ENCODE results near the gene TSPAN17.

GRCh38 chr5:176685010-176685409 is 37.7 kb downstream of the TSPAN17 start:
- TF ChIP-seq CTCF (IDR thresholded peaks at IDR 0.05 in 2 of 3, conservative IDR thresholded peaks at IDR 0.05 in 1 of 3; ENCODE audit: control insufficient read depth in 2 of 3, extremely low read depth in 1 of 3, insufficient read depth in 1 of 3, low read depth in 3 of 3, low read length in 3 of 3) (no peak), BRCA1 (IDR thresholded peaks at IDR 0.05; ENCODE audit: low read depth, low read length) (no peak), SIX5 (IDR thresholded peaks at IDR 0.05; ENCODE audit: low read depth, low read length, severe bottlenecking) (no peak), TCF12 (IDR thresholded peaks at IDR 0.05; ENCODE audit: low read depth, low read length) (no peak), MAX (IDR thresholded peaks at IDR 0.05; ENCODE audit: low read depth, low read length) (no peak), USF2 (IDR thresholded peaks at IDR 0.05; ENCODE audit: borderline replicate concordance, low read depth, low read length) (no peak)
